H1 (cell line): ENCODE measurements around the gene TNFAIP8L3. TPM values are rescaled to one million over a fixed set of nuclear protein-coding genes. Genes with fewer than 3 reads are reported as not detected.

Experiments used
- CTCF ChIA-PET: fragments of 300-600 bp; sonication (Branson Sonifier 250); formaldehyde crosslinking; loops from one replicate; lab custom pipeline; 2021; ENCODE audit not compliant: partially characterized antibody; lab: Charles Lee
- POLR2A ChIA-PET: fragments of 300-600 bp; sonication (Branson Sonifier 250); formaldehyde crosslinking; loops from one replicate; lab custom pipeline; 2021; ENCODE audit warnings: inconsistent platforms; ENCODE audit not compliant: partially characterized antibody; lab: Charles Lee
- DNase-seq, 2 experiments: peaks; one replicate each; pipeline versions ENCODE4 v3.0.0 to v3.0.0-alpha.2; 2010 to 2022; ENCODE audit warnings: low spot score in 2 of 2, low read depth in 1 of 2, mixed read lengths in 1 of 2
- FAIRE-seq: peaks from 2 replicates; lab custom pipeline; 2011; peaks lifted over from hg19 to GRCh38; lab: Jason Lieb, UNC
- H2AFZ ChIP-seq: 2 replicates; pipeline ENCODE4 v1.8.1; 2012; ENCODE audit warnings: low read length, inconsistent platforms
- H2AK5ac ChIP-seq: 2 replicates; pipeline ENCODE4 v1.6.1; 2013; ENCODE audit warnings: low read depth, low read length
- H2BK120ac ChIP-seq: replicated peaks from 2 replicates; pipeline ENCODE3; 2013; ENCODE audit warnings: low read depth, low read length, inconsistent platforms
- H2BK12ac ChIP-seq: 2 replicates; pipeline ENCODE4 v1.6.1; 2013; ENCODE audit warnings: low read depth, low read length
- H2BK15ac ChIP-seq: 2 replicates; pipeline ENCODE4 v1.6.1; 2013; ENCODE audit warnings: low read length
- H2BK20ac ChIP-seq: 2 replicates; pipeline ENCODE4 v1.6.1; 2013; ENCODE audit warnings: low read length
- H2BK5ac ChIP-seq: 2 replicates; pipeline ENCODE4 v1.6.1; 2013; ENCODE audit warnings: low read depth, low read length
- H3K14ac ChIP-seq: 2 replicates; pipeline ENCODE4 v1.6.1; 2013; ENCODE audit warnings: inconsistent platforms; ENCODE audit not compliant: insufficient read length
- H3K18ac ChIP-seq: 2 replicates; pipeline ENCODE4 v1.6.1; 2013; ENCODE audit warnings: low read length; ENCODE audit errors: extremely low read depth
- H3K23ac ChIP-seq: 2 replicates; pipeline ENCODE4 v1.6.1; 2013; ENCODE audit warnings: inconsistent platforms; ENCODE audit not compliant: insufficient read length
- H3K23me2 ChIP-seq: 2 replicates; pipeline ENCODE4 v1.6.1; 2013; ENCODE audit warnings: low read depth, low read length
- H3K27ac ChIP-seq: 2 replicates; pipeline ENCODE4 v1.6.1; 2011; ENCODE audit warnings: low read depth, low read length, inconsistent platforms
- H3K27me3 ChIP-seq, 4 experiments: replicated peaks in 1 of 4; 1 replicate in 1 of 4; 2 replicates in 3 of 4; pipeline versions ENCODE4 v1.6.1 to v1.8.1; 2011 to 2013; ENCODE audit warnings: low read length in 3 of 4, mild to moderate bottlenecking in 3 of 4, inconsistent platforms in 2 of 4, mixed read lengths in 2 of 4, moderate library complexity in 1 of 4; ENCODE audit not compliant: control insufficient read depth in 3 of 4, insufficient read depth in 3 of 4; ENCODE audit errors: extremely low read depth in 1 of 4
- H3K36me3 ChIP-seq, 4 experiments: 2 replicates each; pipeline versions ENCODE4 v1.6.1 to v1.8.1; 2011 to 2013; ENCODE audit warnings: mild to moderate bottlenecking in 4 of 4, low read length in 3 of 4, moderate library complexity in 2 of 4, control low read depth in 1 of 4, inconsistent platforms in 1 of 4; ENCODE audit not compliant: insufficient read depth in 4 of 4, control insufficient read depth in 2 of 4
- H3K4ac ChIP-seq: replicated peaks from 2 replicates; pipeline ENCODE3; 2013; ENCODE audit warnings: low read length, low read depth, mixed read lengths, inconsistent platforms; ENCODE audit not compliant: insufficient read length
- H3K4me1 ChIP-seq, 4 experiments: replicated peaks in 1 of 4; 1 replicate in 1 of 4; 2 replicates in 3 of 4; pipeline versions ENCODE4 v1.6.1 to v1.8.1; 2011 to 2013; ENCODE audit warnings: low read length in 3 of 4, inconsistent platforms in 2 of 4, mixed read lengths in 1 of 4; ENCODE audit not compliant: insufficient read depth in 4 of 4, control insufficient read depth in 3 of 4
- H3K4me2 ChIP-seq, 2 experiments: 2 replicates each; pipeline versions ENCODE4 v1.6.1 to v1.8.1; 2011 to 2013; ENCODE audit warnings: low read depth in 2 of 2, low read length in 2 of 2, control low read depth in 1 of 2, inconsistent platforms in 1 of 2, mild to moderate bottlenecking in 1 of 2; ENCODE audit not compliant: insufficient read depth in 1 of 2
- H3K4me3 ChIP-seq, 4 experiments: fragments of 200-600, 300-600 bp in 1 of 4; sonication (generic), shearing (Covaris generic), sonication (Bioruptor Twin) in 1 of 4; 2 replicates each; pipeline versions ENCODE4 v1.5.1 to v1.8.1; 2011 to 2016; ENCODE audit warnings: low read length in 4 of 4, low read depth in 3 of 4, control low read depth in 2 of 4, inconsistent platforms in 2 of 4, mild to moderate bottlenecking in 2 of 4, mixed read lengths in 1 of 4, moderate library complexity in 1 of 4; ENCODE audit not compliant: insufficient read depth in 2 of 4; ENCODE audit errors: extremely low read depth in 1 of 4
- H3K56ac ChIP-seq: replicated peaks from 2 replicates; pipeline ENCODE3; 2013; ENCODE audit warnings: low read depth, mild to moderate bottlenecking, mixed read lengths, low read length, inconsistent platforms; ENCODE audit not compliant: insufficient read length
- H3K79me1 ChIP-seq: 2 replicates; pipeline ENCODE4 v1.6.1; 2013; ENCODE audit warnings: low read depth, low read length, control low read depth
- H3K79me2 ChIP-seq, 2 experiments: 2 replicates each; pipeline versions ENCODE4 v1.6.1 to v1.8.1; 2012 to 2013; ENCODE audit warnings: low read length in 2 of 2, mild to moderate bottlenecking in 2 of 2, inconsistent platforms in 1 of 2; ENCODE audit not compliant: insufficient read depth in 2 of 2, control insufficient read depth in 1 of 2
- H3K9ac ChIP-seq, 4 experiments: replicated peaks in 1 of 4; 1 replicate in 1 of 4; 2 replicates in 3 of 4; pipeline versions ENCODE4 v1.6.1 to v1.8.1; 2011 to 2013; ENCODE audit warnings: low read depth in 3 of 4, low read length in 3 of 4, control low read depth in 2 of 4, mild to moderate bottlenecking in 2 of 4, moderate library complexity in 2 of 4, inconsistent platforms in 1 of 4; ENCODE audit errors: extremely low read depth in 1 of 4
- H3K9me3 ChIP-seq, 2 experiments: 2 replicates each; pipeline versions ENCODE4 v1.6.1 to v1.8.1; 2012 to 2013; ENCODE audit warnings: mild to moderate bottlenecking in 2 of 2, moderate library complexity in 2 of 2, control low read depth in 1 of 2, inconsistent platforms in 1 of 2, low read depth in 1 of 2, low read length in 1 of 2, mixed read lengths in 1 of 2; ENCODE audit not compliant: insufficient read depth in 2 of 2
- H4K20me1 ChIP-seq, 2 experiments: replicated peaks in 1 of 2; 2 replicates each; pipeline versions ENCODE3 to v1.8.1; 2011 to 2013; ENCODE audit warnings: inconsistent platforms in 2 of 2, low read length in 2 of 2, mild to moderate bottlenecking in 1 of 2; ENCODE audit not compliant: insufficient read depth in 2 of 2, control insufficient read depth in 1 of 2
- H4K5ac ChIP-seq: 2 replicates; pipeline ENCODE4 v1.6.1; 2013; ENCODE audit warnings: low read length, low read depth, mixed read lengths, inconsistent platforms; ENCODE audit not compliant: insufficient read length
- H4K8ac ChIP-seq: 2 replicates; pipeline ENCODE4 v1.8.0; 2013; ENCODE audit warnings: mild to moderate bottlenecking, moderate library complexity, low read length, inconsistent platforms; ENCODE audit not compliant: insufficient read depth; ENCODE audit errors: extremely low read depth
- H4K91ac ChIP-seq: replicated peaks from 2 replicates; pipeline ENCODE3; 2013; ENCODE audit warnings: low read length, mixed read lengths, inconsistent platforms; ENCODE audit not compliant: insufficient read length
- BACH1 ChIP-seq: IDR thresholded peaks from 2 replicates; pipeline ENCODE4 v1.6.1; 2012; ENCODE audit warnings: low read length, improper control_type of control experiment
- BCL11A ChIP-seq, 2 experiments: IDR thresholded peaks; one replicate each; pipeline ENCODE4 v1.6.1; 2011; ENCODE audit warnings: low read depth in 2 of 2, low read length in 2 of 2, mild to moderate bottlenecking in 2 of 2
- CHD2 ChIP-seq: IDR thresholded peaks from 2 replicates; pipeline ENCODE4 v1.6.1; 2012; ENCODE audit warnings: low read length, improper control_type of control experiment
- E2F6 ChIP-seq: IDR thresholded peaks from 2 replicates; pipeline ENCODE4 v1.6.1; 2012; ENCODE audit warnings: inconsistent platforms
- GTF2F1 ChIP-seq: IDR thresholded peaks from 2 replicates; pipeline ENCODE4 v1.6.1; 2012; ENCODE audit warnings: low read depth, low read length, improper control_type of control experiment, borderline replicate concordance
- SIX5 ChIP-seq: IDR thresholded peaks from 2 replicates; pipeline ENCODE4 v1.6.1; 2011; ENCODE audit warnings: mild to moderate bottlenecking, low read depth, low read length
- ZNF274 ChIP-seq: IDR thresholded peaks from 2 replicates; pipeline ENCODE4 v1.7.0; 2012; ENCODE audit warnings: low read length, borderline replicate concordance; ENCODE audit errors: extremely low read depth
- WGBS, 2 experiments: shearing (Covaris generic) in 1 of 2; methylation state at CpG; one replicate each; pipeline versions ENCODE4 v1.1.6 to v1.1.7; 2013 to 2015; ENCODE audit warnings: low lambda C conversion rate in 2 of 2, mixed read lengths in 2 of 2, inconsistent platforms in 1 of 2, low coverage in 1 of 2, missing lambda C conversion rate in 1 of 2; ENCODE audit not compliant: insufficient replicate concordance in 2 of 2, insufficient coverage in 1 of 2, insufficient read length in 1 of 2; ENCODE audit errors: extremely low coverage in 1 of 2, missing lambda C conversion rate in 1 of 2; 5-methylcytosine and 5-hydroxymethylcytosine counted together
- polyA plus RNA-seq, 7 experiments: library from polyadenylated mRNA; depleted of rRNA in 3 of 7; stranded (reverse) in 5 of 7; unstranded in 2 of 7; fragments of >200 nt in 5 of 7; fragments of 200-250 nt in 2 of 7; gene quantifications; 1 replicate in 5 of 7; 2 replicates in 1 of 7; 4 replicates in 1 of 7; pipeline versions ENCODE4 v1.2.1 to v1.2.3, GENCODE V29; 2011 to 2013; ENCODE audit warnings: missing spikeins in 2 of 7, mixed read lengths in 2 of 7
- total RNA-seq: library from RNA; stranded (reverse); fragmentation: NEBNext Ultra II Directional; extraction: Animal tissue kit (Norgen Biotek cat#: 25700); gene quantifications from 2 replicates; pipeline ENCODE4 v1.2.1, GENCODE V29; 2021

Gene TNFAIP8L3
- total and polyA plus RNA-seq, 2 of the 8 experiments (the other 6 are each of a cell fraction or from before 2014, with no cell fraction given) = 0.23 to 0.67 TPM

- Histone ChIP-seq H3K36me3 (no peaks in the 10 kb centered on the region), H2AK5ac (no peak overlapping the region), H3K4ac (no peak overlapping the region), H3K4me3 (no peak overlapping the region), H3K9me3 (no peaks in the 10 kb centered on the region), H3K79me2 (no peaks in the 10 kb centered on the region), H4K5ac (no peak overlapping the region), H3K79me1 (no peaks in the 10 kb centered on the region), H2BK15ac (no peak overlapping the region), H2BK120ac (no peak overlapping the region), H3K18ac (no peak overlapping the region), H2BK12ac (no peak overlapping the region)
- ChIA-PET CTCF (no interaction called here), POLR2A (no interaction called here)
- TF ChIP-seq SIX5 (no peak), ZNF274 (no peak), CHD2 (no peak), BACH1 (no peak), GTF2F1 (no peak), BCL11A (IDR thresholded peaks at IDR 0.05; ENCODE audit: low read depth in 2 of 2, low read length in 2 of 2) (no peak), E2F6 (no peak)
- TF ChIP-seq, all 59 proteins: peak for 0
- Histone ChIP-seq H2AFZ (no peak overlapping the region), H3K9ac (no peak overlapping the region), H3K27ac (no peak overlapping the region), H4K91ac (no peak overlapping the region), H2BK20ac (no peak overlapping the region), H4K8ac (no peak overlapping the region), H3K23ac (no peak overlapping the region), H3K56ac (no peak overlapping the region), H3K4me1 (peaks cover 0 to 3% (median 0%) of the 10 kb centered on the region in 4 experiments; a peak in 1 of 7 replicates), H3K23me2 (no peaks in the 10 kb centered on the region), H2BK5ac (no peak overlapping the region), H3K14ac (no peak overlapping the region), H3K27me3 (no peaks in the 10 kb centered on the region), H3K4me2 (no peak overlapping the region), H4K20me1 (peaks cover 0 to 2% of the 10 kb centered on the region in 2 experiments)
- 82% methylated on average over 1 of the region's 1 CpG; no CpG with 5 or more reads in 1 of the 2 experiments for WGBS, 2 experiments
- FAIRE-seq = no peak
- no peak for DNase-seq
Observed at GRCh38 chr15:51130344-51130743, 35.6 kb upstream of the TNFAIP8L3 start.
